ENCODE results near the gene CLDND1.

- TF ChIP-seq CTCF (IDR thresholded peaks at IDR 0.05): no peak
- TF ChIP-seq POLR2A (IDR thresholded peaks at IDR 0.05): no peak
Measured at GRCh38 chr3:98532275-98532637, 9.6 kb upstream of the CLDND1 start.

Measured in testis (tissue), 2 donors.